ENCODE results near the gene SACM1L. TPM values are rescaled to one million over a fixed set of nuclear protein-coding genes. Genes with fewer than 3 reads are reported as not detected.

SACM1L gene
- total RNA-seq, 4 donors from 2014 or later, result 33.2 to 37.4 (median 36.2) TPM

- no peaks in the 10 kb centered on the region for H3K27me3 ChIP-seq
- no peaks in the 10 kb centered on the region for H3K4me1 ChIP-seq
- intact Hi-C loops (cut with DNase I), result no loop called here
- no peak for DNase-seq (ENCODE audit: extremely low spot score)
- no peak overlapping the region for H3K4me3 ChIP-seq
- no peaks in the 10 kb centered on the region for H3K36me3 ChIP-seq
- no peak overlapping the region for H3K27ac ChIP-seq (replicated peaks in 1 of 4)
- 82% methylated on average over 5 of the region's 5 CpGs for WGBS
- H3K9me3 ChIP-seq, result no peaks in the 10 kb centered on the region
- no peak for TF ChIP-seq POLR2AphosphoS5 (IDR thresholded peaks at IDR 0.05)
- TF ChIP-seq CTCF (IDR thresholded peaks at IDR 0.05), result no peak
- TF ChIP-seq POLR2A (IDR thresholded peaks at IDR 0.05; ENCODE audit: low read depth), result no peak
- no peak for TF ChIP-seq EP300 (IDR thresholded peaks at IDR 0.05)
Measured at GRCh38 chr3:45773072-45773471, 83.9 kb downstream of the SACM1L start.

GRCh38 chr3:45773714-45774449 lies 84.7 kb downstream of the SACM1L start:
- no peaks in the 10 kb centered on the region for H3K9me3 ChIP-seq
- no peaks in the 10 kb centered on the region for H3K27me3 ChIP-seq
- no peak overlapping the region for H3K4me3 ChIP-seq
- WGBS, result 66% methylated on average over 7 of the region's 7 CpGs
- intact Hi-C loops (cut with DNase I), result no loop called here
- DNase-seq (ENCODE audit: extremely low spot score), result no peak
- TF ChIP-seq POLR2A (IDR thresholded peaks at IDR 0.05; ENCODE audit: low read depth), result no peak
- TF ChIP-seq EP300 (IDR thresholded peaks at IDR 0.05), result no peak
- TF ChIP-seq CTCF (IDR thresholded peaks at IDR 0.05), result no peak
- TF ChIP-seq POLR2AphosphoS5 (IDR thresholded peaks at IDR 0.05), result no peak
- no peak overlapping the region for H3K27ac ChIP-seq (replicated peaks in 1 of 4)
- H3K4me1 ChIP-seq, result no peaks in the 10 kb centered on the region
- H3K36me3 ChIP-seq, result no peaks in the 10 kb centered on the region

GRCh38 chr3:45774581-45775521 lies 85.7 kb downstream of the SACM1L start:
- DNase-seq (ENCODE audit: extremely low spot score), result no peak
- WGBS, result 74% methylated on average over 8 of the region's 8 CpGs
- intact Hi-C loops (cut with DNase I), result no loop called here
- H3K9me3 ChIP-seq, result no peaks in the 10 kb centered on the region
- H3K27ac ChIP-seq (replicated peaks in 1 of 4), result no peak overlapping the region
- no peaks in the 10 kb centered on the region for H3K4me1 ChIP-seq
- TF ChIP-seq POLR2AphosphoS5 (IDR thresholded peaks at IDR 0.05), result no peak
- H3K36me3 ChIP-seq, result no peaks in the 10 kb centered on the region
- H3K4me3 ChIP-seq, result no peak overlapping the region
- no peaks in the 10 kb centered on the region for H3K27me3 ChIP-seq

GRCh38 chr3:45775571-45776300 lies 86.5 kb downstream of the SACM1L start:
- H3K36me3 ChIP-seq, result no peaks in the 10 kb centered on the region
- H3K9me3 ChIP-seq, result no peaks in the 10 kb centered on the region
- no peak for DNase-seq (ENCODE audit: extremely low spot score)
- WGBS, result 86% methylated on average over 10 of the region's 17 CpGs
- no peaks in the 10 kb centered on the region for H3K4me1 ChIP-seq
- TF ChIP-seq POLR2AphosphoS5 (IDR thresholded peaks at IDR 0.05) (no peak), POLR2A (IDR thresholded peaks at IDR 0.05; ENCODE audit: low read depth) (no peak), CTCF (IDR thresholded peaks at IDR 0.05) (no peak), EP300 (IDR thresholded peaks at IDR 0.05) (no peak)
- H3K27me3 ChIP-seq, result no peaks in the 10 kb centered on the region
- H3K4me3 ChIP-seq, result no peak overlapping the region
- intact Hi-C loops (cut with DNase I), result no loop called here
- no peak overlapping the region for H3K27ac ChIP-seq (replicated peaks in 1 of 4)

GRCh38 chr3:45776301-45776595 lies 87.1 kb downstream of the SACM1L start:
- WGBS, result 71% methylated on average over 1 of the region's 3 CpGs
- no peaks in the 10 kb centered on the region for H3K4me1 ChIP-seq
- H3K27me3 ChIP-seq, result no peaks in the 10 kb centered on the region
- H3K36me3 ChIP-seq, result no peaks in the 10 kb centered on the region
- intact Hi-C loops (cut with DNase I), result no loop called here
- H3K9me3 ChIP-seq, result no peaks in the 10 kb centered on the region
- no peak overlapping the region for H3K27ac ChIP-seq (replicated peaks in 1 of 4)
- H3K4me3 ChIP-seq, result no peak overlapping the region
- TF ChIP-seq POLR2AphosphoS5 (IDR thresholded peaks at IDR 0.05), result no peak
- no peak for TF ChIP-seq EP300 (IDR thresholded peaks at IDR 0.05)
- TF ChIP-seq POLR2A (IDR thresholded peaks at IDR 0.05; ENCODE audit: low read depth), result no peak
- TF ChIP-seq CTCF (IDR thresholded peaks at IDR 0.05), result no peak
- DNase-seq (ENCODE audit: extremely low spot score), result no peak
